Hematopoietic multipotent progenitor cell treated with erythropoietin and hydrocortisone succinate and interleukin-3 and kit ligand, for 15 days (in vitro differentiated cells): Measurements from ENCODE around the gene ANTKMT.
"Not testable (repeated sequence)": the region's sequence is repeated elsewhere in the genome, so short reads cannot be mapped to it uniquely, and the experiment has no call there.

Source experiments
- DNase-seq: peaks from one replicate; pipeline ENCODE4 v3.0.0-alpha.2; 2015; ENCODE audit warnings: low spot score

ANTKMT gene

DNA sequence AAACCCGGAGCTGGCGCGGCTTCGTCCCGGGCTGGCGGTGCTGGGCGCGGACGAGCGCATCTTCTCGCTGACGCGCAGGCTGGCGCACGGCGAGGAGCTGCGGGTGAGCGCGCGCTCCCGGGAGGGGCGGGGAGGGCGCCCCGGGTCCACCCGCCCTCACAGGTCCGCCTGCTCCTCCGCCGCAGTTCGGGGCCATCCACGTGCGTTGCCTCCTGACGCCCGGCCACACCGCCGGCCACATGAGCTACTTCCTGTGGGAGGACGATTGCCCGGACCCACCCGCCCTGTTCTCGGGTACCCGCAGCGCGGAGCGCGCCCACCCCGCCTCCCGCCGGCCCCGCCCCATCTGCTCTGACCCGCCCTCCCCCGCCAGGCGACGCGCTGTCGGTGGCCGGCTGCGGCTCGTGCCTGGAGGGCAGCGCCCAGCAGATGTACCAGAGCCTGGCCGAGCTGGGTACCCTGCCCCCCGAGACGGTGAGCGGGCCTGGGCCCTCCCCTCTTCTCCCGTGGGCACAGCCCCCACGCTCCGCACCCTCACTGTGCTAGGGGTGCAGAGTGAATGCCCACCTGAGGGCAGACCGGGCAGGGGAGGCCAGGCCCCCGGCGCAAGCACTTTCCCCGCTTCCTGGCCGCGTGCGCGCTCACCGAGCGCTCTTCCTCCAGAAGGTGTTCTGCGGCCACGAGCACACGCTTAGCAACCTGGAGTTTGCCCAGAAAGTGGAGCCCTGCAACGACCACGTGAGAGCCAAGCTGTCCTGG lies 7.4 kb downstream of the ANTKMT start:
- peak; percentile 27 for DNase-seq

DNA sequence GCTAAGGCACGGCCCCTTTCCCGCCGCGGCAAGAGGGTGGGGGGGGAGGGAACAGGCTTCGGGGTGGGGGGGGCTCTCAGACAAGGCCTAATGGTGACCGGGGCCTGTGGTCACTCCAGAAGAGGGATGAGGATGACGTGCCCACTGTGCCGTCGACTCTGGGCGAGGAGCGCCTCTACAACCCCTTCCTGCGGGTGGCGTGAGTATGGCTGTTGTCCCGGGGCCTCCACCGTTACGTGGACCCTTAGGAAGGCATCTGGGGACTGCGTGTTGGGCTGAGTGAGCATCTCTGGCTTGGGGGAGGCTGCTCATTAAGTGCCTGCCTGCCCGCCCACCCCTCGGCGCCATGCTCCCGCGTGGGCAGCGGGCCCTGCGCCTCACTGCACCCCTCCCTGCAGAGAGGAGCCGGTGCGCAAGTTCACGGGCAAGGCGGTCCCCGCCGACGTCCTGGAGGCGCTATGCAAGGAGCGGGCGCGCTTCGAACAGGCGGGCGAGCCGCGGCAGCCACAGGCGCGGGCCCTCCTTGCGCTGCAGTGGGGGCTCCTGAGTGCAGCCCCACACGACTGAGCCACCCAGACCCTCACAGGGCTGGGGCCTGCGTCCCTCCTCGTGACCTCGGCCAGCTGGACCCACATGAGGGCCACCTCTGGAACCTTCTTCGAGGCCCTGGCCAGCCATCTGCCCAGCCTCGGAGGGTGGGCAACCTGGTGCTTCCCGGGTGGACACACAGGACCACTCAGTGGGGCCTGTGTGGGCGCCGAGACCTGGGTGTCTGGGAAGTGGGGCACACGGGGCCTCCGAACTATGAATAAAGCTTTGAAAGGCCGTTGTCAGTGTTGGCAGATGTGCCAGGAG lies 8.2 kb downstream of the ANTKMT start:
- DNase-seq = no peak

DNA sequence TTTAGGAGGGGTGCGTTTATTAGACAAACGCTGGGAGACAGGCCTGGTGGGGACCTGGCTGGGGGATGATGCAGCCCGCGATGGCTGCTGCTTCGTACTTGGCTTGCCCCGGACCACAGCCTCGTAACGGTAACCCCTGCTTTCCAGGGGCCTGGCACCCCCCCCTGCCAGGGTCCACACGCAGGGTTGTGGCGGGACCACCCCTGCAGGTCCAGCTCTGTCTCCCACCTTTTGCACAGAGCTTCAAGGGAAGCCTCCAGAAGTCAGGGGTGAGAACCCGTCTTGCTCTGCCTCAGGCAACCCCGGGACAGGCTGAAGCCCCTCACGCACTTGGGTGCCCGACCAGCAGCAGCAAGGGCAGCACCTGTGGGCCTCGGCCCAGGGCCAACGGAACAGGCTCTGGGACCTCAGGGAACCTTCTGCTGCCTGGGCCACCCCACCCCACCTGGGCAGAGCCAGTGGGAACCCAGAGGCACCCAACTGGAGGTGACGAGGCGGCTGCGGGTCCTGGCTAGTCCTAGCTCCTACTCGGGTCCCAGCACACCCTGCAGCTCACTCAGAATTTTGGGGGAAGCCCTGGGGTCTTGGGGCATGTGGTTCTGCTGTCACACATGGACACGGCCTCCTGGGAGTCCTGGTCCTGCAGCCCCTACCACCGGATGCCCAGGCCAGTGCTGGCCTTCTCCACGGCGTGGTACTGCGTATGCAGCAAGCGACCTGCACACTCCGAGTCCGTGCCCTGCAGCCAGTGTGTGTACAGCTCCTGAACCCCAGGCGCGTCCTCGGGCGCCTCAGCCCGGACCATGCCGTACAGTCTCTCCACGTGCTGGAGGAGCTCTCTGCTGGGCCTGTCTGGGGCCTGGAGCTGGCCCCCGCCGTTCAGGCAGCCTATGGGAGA lies 9.1 kb downstream of the ANTKMT start:
- DNase-seq = no peak

DNA sequence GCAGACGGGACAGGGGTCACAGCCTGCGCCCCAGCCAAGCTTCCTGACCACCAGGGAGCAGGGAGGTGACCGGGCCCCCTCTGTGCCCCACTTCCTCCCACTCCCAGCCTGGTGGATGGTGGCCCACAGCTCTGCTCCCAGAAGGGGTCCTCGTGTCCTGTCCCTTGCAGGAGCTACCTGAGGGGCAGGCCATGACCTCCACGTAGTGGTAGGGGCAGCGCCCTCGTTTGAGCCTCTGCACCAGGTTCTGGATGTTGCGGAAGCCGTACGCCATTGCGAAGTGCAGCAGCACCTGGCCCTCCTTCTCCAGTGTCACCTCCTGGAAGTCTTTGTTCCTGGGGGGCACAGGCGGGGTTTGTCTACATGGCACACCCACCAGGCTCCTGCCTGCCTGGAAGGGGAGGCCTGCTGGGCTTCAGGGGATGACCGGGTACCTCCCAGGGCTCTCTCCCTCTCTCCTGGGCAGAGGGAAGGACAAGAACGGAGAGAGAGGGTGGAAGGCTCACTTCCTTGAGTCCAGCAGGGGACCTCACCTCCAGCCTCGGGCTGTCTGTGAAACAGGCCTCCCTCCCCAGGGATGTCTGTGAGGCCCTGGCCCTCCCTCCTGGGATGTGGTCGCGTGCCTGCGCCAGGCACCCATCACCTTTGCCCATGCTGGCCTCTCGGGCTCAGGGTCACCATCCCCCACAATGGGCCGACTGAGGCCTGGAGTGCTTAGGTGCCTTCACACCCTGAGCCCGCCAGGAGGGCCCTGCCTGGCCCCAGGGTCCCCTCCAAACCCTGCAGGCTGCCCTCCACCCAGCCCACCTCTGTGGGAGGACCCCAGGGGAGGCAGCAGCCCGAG lies 9.9 kb downstream of the ANTKMT start:
- no peak for DNase-seq

DNA sequence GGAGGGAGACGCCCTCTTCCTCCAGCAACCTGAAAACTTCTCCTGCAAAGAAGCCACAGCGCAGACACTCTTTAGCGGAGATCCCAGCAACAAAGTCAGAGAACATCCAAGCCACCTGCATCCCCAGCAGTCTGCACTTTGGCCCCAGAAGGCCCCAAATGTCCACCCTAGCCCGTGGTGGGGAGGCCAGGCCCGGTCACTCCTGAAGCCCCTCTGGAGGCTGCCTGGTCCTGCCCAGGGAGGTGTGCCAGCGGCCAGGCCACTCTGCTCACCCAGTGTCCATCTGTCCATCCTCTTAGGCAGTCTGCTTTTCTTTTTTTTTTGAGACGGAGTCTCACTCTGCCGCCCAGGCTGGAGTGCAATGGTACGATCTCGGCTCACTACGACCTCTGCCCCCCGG lies 11.4 kb downstream of the ANTKMT start:
- DNase-seq = no peak

DNA sequence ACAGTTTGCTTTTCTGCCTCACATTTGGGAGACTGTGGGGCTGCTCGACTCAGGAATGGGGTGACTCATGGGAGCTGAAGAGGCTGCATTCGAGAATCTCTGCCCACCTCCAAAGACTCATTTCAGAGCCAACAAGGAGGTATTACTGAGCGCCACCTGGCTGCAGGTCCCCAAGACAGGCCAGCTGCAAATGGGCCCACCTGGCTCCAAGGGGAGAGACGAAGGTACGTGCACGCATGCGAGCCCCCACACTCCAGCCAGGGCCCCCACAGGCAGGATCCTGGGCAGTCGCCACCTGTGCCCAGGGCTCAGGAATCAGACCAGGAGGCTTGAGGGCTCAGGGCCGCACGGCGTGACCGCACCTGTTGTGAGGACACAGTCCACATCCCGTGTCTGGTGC lies 12.0 kb downstream of the ANTKMT start:
- no peak for DNase-seq

DNA sequence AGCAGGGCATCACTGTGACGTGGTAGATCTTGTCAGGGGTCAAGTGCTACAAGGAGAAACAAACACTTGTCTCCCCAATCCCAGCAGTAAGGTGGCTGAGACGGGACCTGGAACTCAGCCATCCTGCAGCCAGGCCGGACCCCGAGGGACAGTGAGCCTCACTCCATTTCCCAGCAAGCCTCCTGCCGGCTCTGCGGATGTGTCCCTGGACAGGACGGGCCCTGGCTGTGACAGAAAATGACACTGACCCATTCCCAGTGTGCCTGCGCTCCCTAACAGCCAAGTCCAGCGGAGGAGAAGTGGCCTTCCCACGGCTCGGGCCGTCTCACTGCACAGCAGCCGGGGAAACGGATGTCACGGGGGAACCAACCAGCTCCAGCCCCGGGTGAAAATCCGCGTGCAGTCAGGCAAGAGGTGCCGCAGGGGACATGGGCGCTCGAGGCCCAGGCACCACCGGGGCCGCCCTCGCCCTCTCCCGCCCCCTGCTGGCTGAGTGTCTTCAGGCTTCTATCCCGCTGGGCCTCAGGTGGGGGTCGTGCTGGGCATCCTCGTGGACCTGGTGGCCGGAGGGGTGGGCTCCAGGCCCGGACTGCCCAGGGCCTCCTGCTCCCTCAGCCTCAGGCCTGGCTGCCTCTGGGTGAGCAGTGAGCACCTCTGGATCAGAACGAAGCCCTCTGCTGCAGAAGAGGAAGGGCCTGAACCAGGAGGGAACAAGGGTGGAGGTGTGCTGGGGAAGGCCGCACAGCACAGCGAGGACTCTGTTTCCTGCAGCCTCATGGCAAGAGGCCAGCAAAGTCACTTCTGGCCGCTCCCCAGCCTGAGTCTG lies 12.6 kb downstream of the ANTKMT start:
- peak; percentile 27 for DNase-seq

DNA sequence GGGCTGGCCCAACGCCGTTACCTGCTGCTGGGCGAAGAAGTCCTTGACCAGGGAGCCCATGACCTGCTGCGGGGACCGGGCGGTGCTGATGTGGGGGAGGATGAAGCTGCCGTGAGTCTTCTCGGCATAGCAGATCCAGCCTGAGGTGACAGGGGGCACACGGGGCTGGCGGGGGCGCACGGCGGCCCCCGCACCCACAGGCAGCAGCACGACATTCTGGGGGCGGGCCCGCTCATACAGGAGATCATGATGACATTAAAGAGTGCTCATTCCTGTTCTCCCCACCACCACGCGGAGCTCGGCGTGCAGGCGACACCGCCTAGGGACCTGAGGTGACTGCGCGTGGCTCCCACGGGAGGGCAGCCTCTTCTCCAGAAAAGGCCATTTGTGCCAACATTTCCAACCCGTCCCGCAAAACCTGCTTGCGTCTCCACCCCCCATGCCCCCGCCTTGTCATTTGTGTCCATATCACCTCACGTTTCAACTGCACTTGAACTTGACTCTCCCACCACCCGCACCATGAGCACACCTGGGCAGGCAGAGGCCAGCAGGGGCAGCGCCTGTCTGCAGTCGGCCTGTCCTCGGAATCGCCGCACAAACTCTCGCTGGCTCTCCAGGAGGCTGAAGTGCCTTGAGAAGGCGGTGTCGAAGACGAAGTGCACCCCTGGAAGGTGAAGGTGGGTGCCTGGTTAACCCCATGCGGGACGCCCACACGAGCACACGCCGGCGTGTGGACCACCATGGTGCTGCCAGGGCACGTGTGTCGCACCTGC lies 13.4 kb downstream of the ANTKMT start:
- DNase-seq = no peak

DNA sequence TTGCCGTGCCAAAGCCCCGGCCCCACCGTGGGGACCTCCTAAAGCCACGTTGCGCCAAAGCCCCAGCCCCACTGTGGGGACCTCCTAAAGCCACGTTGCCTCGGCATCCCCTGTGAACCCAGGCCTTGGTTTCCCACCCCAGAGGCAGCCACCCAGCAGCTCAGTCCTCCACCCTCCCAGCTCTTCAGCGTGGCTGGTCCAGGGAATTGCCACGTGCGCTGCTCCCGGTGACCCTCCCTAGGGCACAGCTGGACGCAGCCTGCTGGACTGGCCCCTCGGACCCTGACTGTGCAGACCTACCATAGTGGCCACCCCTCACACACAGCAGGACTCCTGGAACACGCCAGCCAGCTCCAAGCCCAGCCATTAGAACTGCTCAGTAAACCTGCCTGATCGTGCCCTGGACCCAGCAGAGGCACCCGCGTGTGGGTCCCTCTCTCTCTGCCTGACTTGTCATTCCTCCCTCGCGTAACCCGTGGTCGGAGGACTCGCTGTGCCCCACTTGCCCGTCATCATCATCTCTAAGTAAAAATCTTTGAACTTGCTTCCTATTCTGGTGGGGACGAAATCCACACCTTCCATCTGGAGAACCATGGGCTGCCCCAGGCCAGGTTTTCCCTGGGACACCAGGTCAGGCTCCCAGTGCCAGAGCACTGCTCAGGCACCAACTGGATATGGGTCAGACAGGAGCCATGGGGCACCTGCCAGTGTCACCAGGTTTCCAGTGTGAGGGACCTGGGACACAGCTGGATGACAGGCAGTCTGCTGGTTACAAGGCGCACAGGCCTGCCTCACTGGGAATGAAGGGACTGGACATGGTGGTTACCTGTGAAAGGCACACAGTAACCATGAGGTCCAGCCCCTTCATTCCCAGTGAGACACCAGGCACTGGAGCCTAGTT lies 14.3 kb downstream of the ANTKMT start:
- no peak for DNase-seq

DNA sequence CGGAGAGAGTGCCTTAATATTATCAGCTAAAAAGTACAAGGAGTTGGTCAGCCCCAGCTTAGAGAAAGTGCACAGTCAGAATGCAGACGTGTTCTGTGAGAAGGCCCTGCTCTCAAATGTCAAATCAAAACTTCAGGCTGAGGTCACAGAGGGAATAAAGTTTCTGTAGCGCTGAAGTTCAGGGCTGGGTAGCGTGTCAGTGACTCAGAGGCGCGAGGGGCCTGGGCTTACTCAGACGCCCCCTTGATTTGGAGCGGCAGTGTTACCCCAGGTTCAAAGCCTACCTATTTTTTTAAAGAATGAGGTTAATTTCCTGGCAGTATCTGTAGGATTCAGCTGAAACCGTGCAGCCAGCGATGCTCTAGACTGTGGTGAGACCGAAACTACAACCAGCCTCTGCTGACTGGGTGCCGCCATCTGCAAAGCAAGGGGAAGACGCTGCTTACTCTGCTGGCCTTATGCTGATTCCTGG lies 15.1 kb downstream of the ANTKMT start:
- no peak for DNase-seq

DNA sequence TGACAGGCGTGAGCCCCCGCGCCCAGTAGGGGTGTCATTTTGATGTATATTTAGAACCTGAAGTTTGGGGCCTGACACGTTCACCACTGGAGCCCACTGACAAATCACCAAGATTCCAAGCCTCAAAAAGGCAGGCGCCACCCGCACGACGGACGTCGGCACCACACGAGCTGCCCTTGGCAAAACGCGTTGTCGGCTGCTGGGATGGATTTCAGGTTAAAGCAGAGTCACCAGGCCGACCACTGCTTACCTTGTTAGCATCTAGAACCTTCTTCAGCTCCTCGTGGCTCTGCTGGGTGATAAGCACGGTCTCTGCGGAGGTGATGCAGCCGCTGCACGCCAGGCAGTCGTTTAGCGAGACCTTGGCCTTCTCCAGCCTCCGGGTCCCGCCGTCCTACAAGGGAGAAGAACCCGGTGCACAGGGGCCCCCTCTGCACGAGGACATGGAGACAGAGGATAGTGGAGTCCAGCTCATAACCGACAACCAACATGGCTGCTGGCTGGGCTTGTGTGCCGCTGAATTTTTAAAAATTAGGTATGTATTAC lies 16.1 kb downstream of the ANTKMT start:
- no peak for DNase-seq

DNA sequence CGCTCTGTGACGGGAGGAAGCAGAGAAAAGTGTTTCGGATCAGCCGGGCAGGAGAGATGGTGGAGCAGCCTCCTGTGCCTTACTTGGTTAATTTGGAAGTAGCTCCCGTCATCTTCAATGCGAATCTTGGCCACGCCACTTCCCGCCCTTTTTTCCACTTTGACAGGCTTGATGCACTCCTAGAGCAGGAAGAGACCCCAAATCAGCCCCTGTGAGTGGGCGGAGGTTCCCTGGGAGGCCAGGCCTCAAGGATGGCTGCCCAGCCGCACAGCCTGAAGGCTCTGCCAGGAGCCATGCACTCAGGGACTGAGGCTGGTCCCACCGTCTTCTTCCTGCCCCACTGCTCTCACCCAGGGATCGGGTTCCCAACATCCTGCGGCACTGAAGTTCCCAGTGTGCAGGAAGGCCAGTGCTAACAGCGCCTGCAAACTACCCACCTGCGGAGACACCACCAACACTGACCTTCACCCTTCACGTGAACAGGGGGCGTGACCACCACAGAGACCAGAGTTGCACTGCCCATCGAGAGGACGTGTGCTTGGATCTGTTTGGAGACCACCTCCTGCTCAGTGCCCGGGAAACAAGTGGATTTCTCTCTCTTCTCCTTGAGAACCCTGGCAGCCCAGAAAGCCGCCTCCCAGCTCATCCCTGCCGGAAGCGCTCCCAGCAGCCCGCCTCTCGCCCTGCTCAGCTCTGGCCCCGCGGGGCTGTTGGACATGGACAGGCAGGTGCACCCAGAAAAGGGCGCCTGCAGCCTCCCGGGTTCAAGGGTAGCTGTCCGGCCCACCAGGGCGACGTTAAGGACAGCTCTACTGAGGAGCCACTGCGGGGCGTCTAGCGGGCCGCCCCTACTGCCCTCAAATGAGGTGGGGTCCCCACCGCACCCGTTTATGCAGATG lies 18.9 kb downstream of the ANTKMT start:
- no peak for DNase-seq

DNA sequence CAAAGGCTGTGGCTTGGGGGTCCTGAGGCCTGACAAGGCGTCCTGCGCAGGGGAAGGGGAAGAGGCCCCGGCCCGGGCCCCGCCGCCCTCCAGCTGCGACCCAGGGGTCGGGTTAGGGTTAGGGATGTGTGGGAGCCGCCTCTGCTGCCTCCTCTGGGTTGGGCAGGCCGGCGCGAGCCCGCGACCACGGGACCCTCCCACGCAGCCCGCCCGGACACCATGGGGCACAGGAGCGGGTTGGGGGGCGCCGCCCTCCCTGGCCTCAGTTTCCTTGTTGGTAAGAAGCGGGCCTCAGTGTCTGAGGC lies 19.5 kb downstream of the ANTKMT start:
- DNase-seq = no peak

DNA sequence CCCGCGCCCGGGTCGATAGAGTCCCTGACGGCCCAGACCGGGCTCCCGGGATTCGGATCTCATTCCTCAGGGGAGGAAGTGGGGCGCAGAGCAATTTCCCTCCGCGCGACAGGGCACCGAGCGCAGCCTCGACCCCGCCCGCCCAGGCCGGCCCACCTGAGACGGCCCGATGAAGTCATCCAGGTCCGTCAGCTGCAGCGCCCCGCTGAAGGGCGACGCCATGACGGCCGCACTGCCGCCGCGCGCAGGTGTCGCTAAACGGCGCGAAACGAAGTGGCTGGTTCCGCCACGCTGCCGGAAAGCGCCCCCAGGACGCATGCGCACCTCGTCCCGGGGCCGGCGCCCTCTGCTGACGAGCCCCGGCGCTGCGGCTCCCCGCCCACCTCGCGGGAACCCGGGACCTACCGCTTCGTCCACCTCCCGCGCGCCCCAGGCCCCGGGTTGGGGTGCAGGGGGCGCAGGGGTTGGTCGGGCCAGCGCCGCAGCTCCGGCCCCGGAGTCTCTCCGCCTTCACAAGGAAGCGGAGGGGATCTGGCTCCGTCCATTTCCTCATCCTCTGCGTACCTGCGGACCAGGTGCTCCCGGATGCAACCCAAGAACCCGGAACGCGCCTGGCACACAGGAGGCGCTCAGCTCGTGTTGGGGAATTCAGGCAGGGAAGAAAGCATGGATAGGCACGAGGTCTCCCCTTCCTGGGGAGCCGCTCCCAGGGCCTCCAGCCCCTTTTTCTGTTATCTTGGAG lies 20.0 kb downstream of the ANTKMT start, which contains the start of gene CIAO3:
TSS of gene CIAO3 (minus strand) at position 234 of the 742 bp plus-strand sequence. CDS start at position 222, 12 bp downstream.
- peak; percentile 90 for DNase-seq

DNA sequence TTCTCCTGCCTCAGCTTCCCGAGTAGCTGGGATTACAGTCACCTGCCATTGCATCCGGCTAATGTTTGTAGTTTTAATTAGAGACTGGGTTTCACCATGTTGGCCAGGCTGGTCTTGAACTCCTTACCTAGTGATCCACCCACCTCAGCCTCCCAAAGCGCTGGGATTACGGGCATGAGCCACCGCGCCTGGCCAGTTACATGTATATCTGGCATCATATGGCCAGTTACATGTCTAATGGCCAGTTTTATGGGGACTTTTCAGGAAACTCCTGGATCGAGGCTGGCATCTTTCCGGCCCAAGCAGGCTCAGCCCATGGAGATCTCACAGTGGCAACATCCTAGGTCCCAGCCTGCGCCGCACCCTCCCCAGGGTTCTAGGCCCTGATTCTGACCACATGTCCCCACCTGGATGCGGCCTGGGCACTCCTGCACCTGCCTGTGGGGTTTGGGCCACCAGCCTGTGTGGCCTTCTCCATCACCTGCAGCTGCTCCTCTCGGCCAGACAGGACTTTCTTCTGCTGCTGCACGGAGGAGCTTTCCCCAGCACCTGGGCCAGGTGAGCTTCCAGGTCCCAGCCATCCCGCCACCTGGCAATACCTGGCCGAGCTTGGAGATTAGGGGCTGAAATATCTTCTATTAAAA lies 21.2 kb downstream of the ANTKMT start:
- no peak for DNase-seq

DNA sequence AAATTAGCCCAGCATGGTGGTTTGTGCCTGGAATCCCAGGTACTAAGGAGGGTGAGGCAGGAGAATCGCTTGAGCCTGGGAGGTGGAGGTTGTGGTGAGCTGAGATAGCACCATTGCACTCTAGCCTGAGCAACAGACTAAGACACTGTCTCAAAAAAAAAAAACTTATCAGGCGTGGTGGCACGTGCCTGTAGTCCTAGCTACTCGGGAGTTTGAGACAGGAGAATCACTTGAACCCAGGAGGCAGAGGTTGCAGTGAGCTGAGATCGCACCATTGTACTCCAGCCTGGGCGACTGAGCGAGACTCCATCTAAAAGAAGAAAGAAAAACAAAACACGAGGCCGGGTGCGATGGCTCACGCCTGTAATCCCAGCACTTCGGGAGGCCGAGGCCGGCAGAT lies 21.9 kb downstream of the ANTKMT start:
- not testable (repeated sequence) for DNase-seq
